H1 (cell line): ENCODE data around the gene ANO6. TPM values are rescaled to one million over a fixed set of nuclear protein-coding genes. Genes with fewer than 3 reads are reported as not detected.

Source experiments
- CTCF ChIA-PET: fragments of 300-600 bp; sonication (Branson Sonifier 250); formaldehyde crosslinking; loops from one replicate; lab custom pipeline; 2021; ENCODE audit not compliant: partially characterized antibody; lab: Charles Lee
- POLR2A ChIA-PET: fragments of 300-600 bp; sonication (Branson Sonifier 250); formaldehyde crosslinking; loops from one replicate; lab custom pipeline; 2021; ENCODE audit warnings: inconsistent platforms; ENCODE audit not compliant: partially characterized antibody; lab: Charles Lee
- DNase-seq, 2 experiments: peaks; one replicate each; pipeline versions ENCODE4 v3.0.0 to v3.0.0-alpha.2; 2010 to 2022; ENCODE audit warnings: low spot score in 2 of 2, low read depth in 1 of 2, mixed read lengths in 1 of 2
- FAIRE-seq: peaks from 2 replicates; lab custom pipeline; 2011; peaks lifted over from hg19 to GRCh38; lab: Jason Lieb, UNC
- H2AFZ ChIP-seq: 2 replicates; pipeline ENCODE4 v1.8.1; 2012; ENCODE audit warnings: low read length, inconsistent platforms
- H2AK5ac ChIP-seq: 2 replicates; pipeline ENCODE4 v1.6.1; 2013; ENCODE audit warnings: low read depth, low read length
- H2BK120ac ChIP-seq: replicated peaks from 2 replicates; pipeline ENCODE3; 2013; ENCODE audit warnings: low read depth, low read length, inconsistent platforms
- H2BK12ac ChIP-seq: 2 replicates; pipeline ENCODE4 v1.6.1; 2013; ENCODE audit warnings: low read depth, low read length
- H2BK15ac ChIP-seq: 2 replicates; pipeline ENCODE4 v1.6.1; 2013; ENCODE audit warnings: low read length
- H2BK20ac ChIP-seq: 2 replicates; pipeline ENCODE4 v1.6.1; 2013; ENCODE audit warnings: low read length
- H2BK5ac ChIP-seq: 2 replicates; pipeline ENCODE4 v1.6.1; 2013; ENCODE audit warnings: low read depth, low read length
- H3K14ac ChIP-seq: 2 replicates; pipeline ENCODE4 v1.6.1; 2013; ENCODE audit warnings: inconsistent platforms; ENCODE audit not compliant: insufficient read length
- H3K18ac ChIP-seq: 2 replicates; pipeline ENCODE4 v1.6.1; 2013; ENCODE audit warnings: low read length; ENCODE audit errors: extremely low read depth
- H3K23ac ChIP-seq: 2 replicates; pipeline ENCODE4 v1.6.1; 2013; ENCODE audit warnings: inconsistent platforms; ENCODE audit not compliant: insufficient read length
- H3K23me2 ChIP-seq: 2 replicates; pipeline ENCODE4 v1.6.1; 2013; ENCODE audit warnings: low read depth, low read length
- H3K27ac ChIP-seq: 2 replicates; pipeline ENCODE4 v1.6.1; 2011; ENCODE audit warnings: low read depth, low read length, inconsistent platforms
- H3K27me3 ChIP-seq, 4 experiments: replicated peaks in 1 of 4; 1 replicate in 1 of 4; 2 replicates in 3 of 4; pipeline versions ENCODE4 v1.6.1 to v1.8.1; 2011 to 2013; ENCODE audit warnings: low read length in 3 of 4, mild to moderate bottlenecking in 3 of 4, inconsistent platforms in 2 of 4, mixed read lengths in 2 of 4, moderate library complexity in 1 of 4; ENCODE audit not compliant: control insufficient read depth in 3 of 4, insufficient read depth in 3 of 4; ENCODE audit errors: extremely low read depth in 1 of 4
- H3K36me3 ChIP-seq, 4 experiments: 2 replicates each; pipeline versions ENCODE4 v1.6.1 to v1.8.1; 2011 to 2013; ENCODE audit warnings: mild to moderate bottlenecking in 4 of 4, low read length in 3 of 4, moderate library complexity in 2 of 4, control low read depth in 1 of 4, inconsistent platforms in 1 of 4; ENCODE audit not compliant: insufficient read depth in 4 of 4, control insufficient read depth in 2 of 4
- H3K4ac ChIP-seq: replicated peaks from 2 replicates; pipeline ENCODE3; 2013; ENCODE audit warnings: low read length, low read depth, mixed read lengths, inconsistent platforms; ENCODE audit not compliant: insufficient read length
- H3K4me1 ChIP-seq, 4 experiments: replicated peaks in 1 of 4; 1 replicate in 1 of 4; 2 replicates in 3 of 4; pipeline versions ENCODE4 v1.6.1 to v1.8.1; 2011 to 2013; ENCODE audit warnings: low read length in 3 of 4, inconsistent platforms in 2 of 4, mixed read lengths in 1 of 4; ENCODE audit not compliant: insufficient read depth in 4 of 4, control insufficient read depth in 3 of 4
- H3K4me2 ChIP-seq, 2 experiments: 2 replicates each; pipeline versions ENCODE4 v1.6.1 to v1.8.1; 2011 to 2013; ENCODE audit warnings: low read depth in 2 of 2, low read length in 2 of 2, control low read depth in 1 of 2, inconsistent platforms in 1 of 2, mild to moderate bottlenecking in 1 of 2; ENCODE audit not compliant: insufficient read depth in 1 of 2
- H3K4me3 ChIP-seq, 4 experiments: fragments of 200-600, 300-600 bp in 1 of 4; sonication (generic), shearing (Covaris generic), sonication (Bioruptor Twin) in 1 of 4; 2 replicates each; pipeline versions ENCODE4 v1.5.1 to v1.8.1; 2011 to 2016; ENCODE audit warnings: low read length in 4 of 4, low read depth in 3 of 4, control low read depth in 2 of 4, inconsistent platforms in 2 of 4, mild to moderate bottlenecking in 2 of 4, mixed read lengths in 1 of 4, moderate library complexity in 1 of 4; ENCODE audit not compliant: insufficient read depth in 2 of 4; ENCODE audit errors: extremely low read depth in 1 of 4
- H3K56ac ChIP-seq: replicated peaks from 2 replicates; pipeline ENCODE3; 2013; ENCODE audit warnings: low read depth, mild to moderate bottlenecking, mixed read lengths, low read length, inconsistent platforms; ENCODE audit not compliant: insufficient read length
- H3K79me1 ChIP-seq: 2 replicates; pipeline ENCODE4 v1.6.1; 2013; ENCODE audit warnings: low read depth, low read length, control low read depth
- H3K79me2 ChIP-seq, 2 experiments: 2 replicates each; pipeline versions ENCODE4 v1.6.1 to v1.8.1; 2012 to 2013; ENCODE audit warnings: low read length in 2 of 2, mild to moderate bottlenecking in 2 of 2, inconsistent platforms in 1 of 2; ENCODE audit not compliant: insufficient read depth in 2 of 2, control insufficient read depth in 1 of 2
- H3K9ac ChIP-seq, 4 experiments: replicated peaks in 1 of 4; 1 replicate in 1 of 4; 2 replicates in 3 of 4; pipeline versions ENCODE4 v1.6.1 to v1.8.1; 2011 to 2013; ENCODE audit warnings: low read depth in 3 of 4, low read length in 3 of 4, control low read depth in 2 of 4, mild to moderate bottlenecking in 2 of 4, moderate library complexity in 2 of 4, inconsistent platforms in 1 of 4; ENCODE audit errors: extremely low read depth in 1 of 4
- H3K9me3 ChIP-seq, 2 experiments: 2 replicates each; pipeline versions ENCODE4 v1.6.1 to v1.8.1; 2012 to 2013; ENCODE audit warnings: mild to moderate bottlenecking in 2 of 2, moderate library complexity in 2 of 2, control low read depth in 1 of 2, inconsistent platforms in 1 of 2, low read depth in 1 of 2, low read length in 1 of 2, mixed read lengths in 1 of 2; ENCODE audit not compliant: insufficient read depth in 2 of 2
- H4K20me1 ChIP-seq, 2 experiments: replicated peaks in 1 of 2; 2 replicates each; pipeline versions ENCODE3 to v1.8.1; 2011 to 2013; ENCODE audit warnings: inconsistent platforms in 2 of 2, low read length in 2 of 2, mild to moderate bottlenecking in 1 of 2; ENCODE audit not compliant: insufficient read depth in 2 of 2, control insufficient read depth in 1 of 2
- H4K5ac ChIP-seq: 2 replicates; pipeline ENCODE4 v1.6.1; 2013; ENCODE audit warnings: low read length, low read depth, mixed read lengths, inconsistent platforms; ENCODE audit not compliant: insufficient read length
- H4K8ac ChIP-seq: 2 replicates; pipeline ENCODE4 v1.8.0; 2013; ENCODE audit warnings: mild to moderate bottlenecking, moderate library complexity, low read length, inconsistent platforms; ENCODE audit not compliant: insufficient read depth; ENCODE audit errors: extremely low read depth
- H4K91ac ChIP-seq: replicated peaks from 2 replicates; pipeline ENCODE3; 2013; ENCODE audit warnings: low read length, mixed read lengths, inconsistent platforms; ENCODE audit not compliant: insufficient read length
- BCL11A ChIP-seq, 2 experiments: IDR thresholded peaks; one replicate each; pipeline ENCODE4 v1.6.1; 2011; ENCODE audit warnings: low read depth in 2 of 2, low read length in 2 of 2, mild to moderate bottlenecking in 2 of 2
- CTBP2 ChIP-seq: IDR thresholded peaks from 2 replicates; pipeline ENCODE4 v1.7.0; 2011; ENCODE audit warnings: borderline replicate concordance, mild to moderate bottlenecking, moderate library complexity, mixed read lengths, low read length; ENCODE audit not compliant: insufficient read depth, insufficient read length
- EGR1 ChIP-seq: IDR thresholded peaks from 2 replicates; pipeline ENCODE4 v1.6.1; 2011; ENCODE audit warnings: low read depth, low read length, borderline replicate concordance
- TAF1 ChIP-seq: IDR thresholded peaks from 2 replicates; pipeline ENCODE4 v1.6.1; 2011; ENCODE audit warnings: mild to moderate bottlenecking, low read depth, low read length
- polyA plus RNA-seq, 7 experiments: library from polyadenylated mRNA; depleted of rRNA in 3 of 7; stranded (reverse) in 5 of 7; unstranded in 2 of 7; fragments of >200 nt in 5 of 7; fragments of 200-250 nt in 2 of 7; gene quantifications; 1 replicate in 5 of 7; 2 replicates in 1 of 7; 4 replicates in 1 of 7; pipeline versions ENCODE4 v1.2.1 to v1.2.3, GENCODE V29; 2011 to 2013; ENCODE audit warnings: missing spikeins in 2 of 7, mixed read lengths in 2 of 7
- total RNA-seq: library from RNA; stranded (reverse); fragmentation: NEBNext Ultra II Directional; extraction: Animal tissue kit (Norgen Biotek cat#: 25700); gene quantifications from 2 replicates; pipeline ENCODE4 v1.2.1, GENCODE V29; 2021

The ANO6 gene
- total and polyA plus RNA-seq, 2 of the 8 experiments (the other 6 are each of a cell fraction or from before 2014, with no cell fraction given) = 15.1 to 39.7 TPM

- H3K9ac ChIP-seq = no peak overlapping the region
- no peak overlapping the region for H2BK5ac ChIP-seq
- no peaks in the 10 kb centered on the region for H3K27me3 ChIP-seq
- no peaks in the 10 kb centered on the region for H3K79me2 ChIP-seq
- no peak overlapping the region for H3K4ac ChIP-seq
- H4K5ac ChIP-seq = no peak overlapping the region
- H3K27ac ChIP-seq = no peak overlapping the region
- DNase-seq (no peak), FAIRE-seq (no peak)
- H2BK120ac ChIP-seq = no peak overlapping the region
- H3K9me3 ChIP-seq = peaks cover 5 to 11% of the 10 kb centered on the region in 2 experiments; a peak in 1 of 4 replicates
- peaks cover 0 to 3% (median 0%) of the 10 kb centered on the region in 4 experiments; a peak in 1 of 7 replicates for H3K4me1 ChIP-seq
- H2AK5ac ChIP-seq = no peak overlapping the region
- POLR2A ChIA-PET = interaction anchor here (1.3 kb wide), 1 partner anchor 8 kb away, joined by 3 read pairs; no protein-coding TSS in a partner anchor
- H3K18ac ChIP-seq = no peak overlapping the region
- H3K79me1 ChIP-seq = no peaks in the 10 kb centered on the region
- CTCF ChIA-PET = interaction anchor here (1.0 kb wide), 1 partner anchor 9 kb away, joined by 3 read pairs; no protein-coding TSS in a partner anchor
- H2BK15ac ChIP-seq = no peak overlapping the region
- peaks cover 2% of the 10 kb centered on the region; the same call in 1 of the 2 replicates for H3K23me2 ChIP-seq
- no peak overlapping the region for H3K4me2 ChIP-seq
- H3K56ac ChIP-seq = no peak overlapping the region
- H3K14ac ChIP-seq = no peak overlapping the region
- no peak overlapping the region for H4K91ac ChIP-seq
- no peak overlapping the region for H4K8ac ChIP-seq
- H2AFZ ChIP-seq = no peak overlapping the region
- no peak overlapping the region for H3K23ac ChIP-seq
- H3K4me3 ChIP-seq = no peak overlapping the region
- peaks cover 3 to 26% (median 15%) of the 10 kb centered on the region in 4 experiments; a peak in 6 of 8 replicates for H3K36me3 ChIP-seq
- no peak overlapping the region for H2BK20ac ChIP-seq
- H2BK12ac ChIP-seq = no peak overlapping the region
- H4K20me1 ChIP-seq = no peaks in the 10 kb centered on the region
- no peak for TF ChIP-seq EGR1
- no peak for TF ChIP-seq CTBP2
- TF ChIP-seq BCL11A (IDR thresholded peaks at IDR 0.05; ENCODE audit: low read depth in 2 of 2, low read length in 2 of 2) = no peak
- TF ChIP-seq TAF1 = no peak
These were observed 138.5 kb downstream of the ANO6 start for GRCh38 chr12:45354399-45354798.
